ENCODE results near the gene PIK3C2B. TPM values are rescaled to one million over a fixed set of nuclear protein-coding genes. Genes with fewer than 3 reads are reported as not detected.

PIK3C2B gene
- total RNA-seq, 1 experiment from 2014 or later, result 22.1 TPM

- in situ Hi-C loops (cut with HindIII; ENCODE audit: low sequenced_read_pairs), result no loop called here
- DNase-seq (ENCODE audit: low spot score), result no peak
These were observed 16.8 kb upstream of the PIK3C2B start for GRCh38 chr1:204511366-204511765.

DNA sequence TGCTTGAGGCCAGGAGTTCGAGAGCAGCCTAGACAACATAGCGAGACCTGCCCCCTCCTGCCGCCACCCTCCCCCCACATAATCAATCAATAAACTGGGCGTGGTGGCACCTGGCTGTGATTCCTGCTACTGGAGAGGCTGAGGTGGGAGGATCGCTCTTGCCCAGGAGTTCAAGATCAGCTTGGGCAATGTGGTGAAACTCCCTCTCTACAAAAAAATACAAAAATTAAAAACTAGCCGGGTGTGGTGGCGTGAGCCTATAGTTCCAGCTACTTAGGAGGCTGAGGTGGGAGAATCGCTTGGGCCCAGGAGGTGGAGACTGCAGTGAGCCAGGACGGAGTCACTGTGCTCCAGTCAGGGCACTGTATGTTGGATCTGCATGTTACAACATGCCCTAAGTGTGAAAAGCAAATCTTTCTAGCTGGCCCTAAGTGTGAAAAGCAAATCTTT, 14.6 kb upstream of the PIK3C2B start:
- in situ Hi-C loops (cut with HindIII; ENCODE audit: low sequenced_read_pairs), result no loop called here
- no peak for DNase-seq (ENCODE audit: low spot score)

GRCh38 chr1:204507317-204508105, 12.9 kb upstream of the PIK3C2B start:
- in situ Hi-C loops (cut with HindIII; ENCODE audit: low sequenced_read_pairs), result no loop called here
- DNase-seq (ENCODE audit: low spot score), result peak; percentile 87

GRCh38 chr1:204506969-204507316, 12.3 kb upstream of the PIK3C2B start:
- in situ Hi-C loops (cut with HindIII; ENCODE audit: low sequenced_read_pairs), result no loop called here
- DNase-seq (ENCODE audit: low spot score), result peak; percentile 95

DNA sequence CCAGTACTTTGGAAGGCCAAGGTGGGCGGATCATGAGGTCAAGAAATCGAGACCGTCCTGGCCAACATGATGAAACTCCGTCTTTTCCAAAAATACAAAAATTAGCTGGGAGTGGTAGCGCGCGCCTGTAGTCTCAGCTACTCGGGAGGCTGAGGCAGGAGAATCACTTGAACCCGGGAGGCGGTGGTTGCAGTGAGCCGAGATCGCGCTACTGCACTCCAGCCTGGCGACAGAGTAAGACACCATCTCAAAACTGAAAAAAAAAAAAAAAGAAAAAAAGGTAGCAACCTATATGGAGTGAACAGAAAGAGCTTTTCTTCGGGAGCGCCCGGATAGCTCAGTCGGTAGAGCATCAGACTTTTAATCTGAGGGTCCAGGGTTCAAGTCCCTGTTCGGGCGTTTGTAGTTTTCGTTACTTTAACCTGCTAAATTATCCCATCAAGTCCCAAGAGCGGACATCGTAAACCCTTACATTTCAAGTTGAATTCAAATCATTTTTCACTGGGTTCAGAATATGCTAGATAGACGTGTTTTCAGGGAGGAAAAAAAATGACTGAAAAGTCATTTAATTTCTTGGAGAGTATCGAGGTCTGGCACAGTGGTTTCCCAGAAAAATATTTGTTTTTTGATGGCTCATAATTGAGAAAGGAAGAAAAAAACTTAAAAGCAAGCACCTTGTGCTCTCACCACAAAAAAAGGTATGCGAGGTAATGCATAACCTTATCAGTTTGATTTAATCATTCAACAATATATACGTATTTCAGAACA, 11.8 kb upstream of the PIK3C2B start:
- peak; percentile 92 for DNase-seq (ENCODE audit: low spot score)
- in situ Hi-C loops (cut with HindIII; ENCODE audit: low sequenced_read_pairs), result no loop called here

- DNase-seq (ENCODE audit: low spot score), result no peak
- in situ Hi-C loops (cut with HindIII; ENCODE audit: low sequenced_read_pairs), result no loop called here
These were observed 11.1 kb upstream of the PIK3C2B start for GRCh38 chr1:204505674-204506200.

DNA sequence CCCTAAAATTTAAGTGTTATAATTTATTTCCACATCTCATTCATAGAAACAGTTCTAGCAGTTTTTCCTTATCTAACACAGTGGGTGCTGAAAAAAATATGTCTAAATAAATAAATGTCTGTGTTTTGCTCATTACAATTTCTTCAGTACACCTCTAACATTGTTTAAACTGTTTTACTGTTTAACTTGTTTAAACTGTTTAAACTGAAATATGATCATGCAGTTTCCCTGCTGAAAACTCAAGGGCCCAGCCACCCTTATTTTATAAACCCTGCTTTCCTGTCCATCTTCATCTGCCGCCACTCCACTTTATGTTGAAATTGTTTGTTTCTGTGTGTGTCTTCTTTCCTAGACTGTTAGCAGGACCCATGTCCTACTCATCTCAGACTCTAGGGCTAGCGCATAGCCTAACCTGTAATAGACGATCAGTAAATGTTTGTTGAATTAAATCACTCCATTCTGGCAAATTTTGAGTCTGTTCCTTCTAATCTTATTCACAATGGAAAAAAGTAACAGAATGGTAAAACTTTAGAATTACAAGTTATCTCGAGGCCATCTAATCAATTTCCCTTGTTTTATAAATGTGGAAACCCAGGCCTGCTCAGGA, 9.4 kb upstream of the PIK3C2B start:
- no peak for DNase-seq (ENCODE audit: low spot score)
- in situ Hi-C loops (cut with HindIII; ENCODE audit: low sequenced_read_pairs), result no loop called here

- DNase-seq (ENCODE audit: low spot score), result peak; percentile 87
These were observed 8.7 kb upstream of the PIK3C2B start for GRCh38 chr1:204503122-204503912.

DNA sequence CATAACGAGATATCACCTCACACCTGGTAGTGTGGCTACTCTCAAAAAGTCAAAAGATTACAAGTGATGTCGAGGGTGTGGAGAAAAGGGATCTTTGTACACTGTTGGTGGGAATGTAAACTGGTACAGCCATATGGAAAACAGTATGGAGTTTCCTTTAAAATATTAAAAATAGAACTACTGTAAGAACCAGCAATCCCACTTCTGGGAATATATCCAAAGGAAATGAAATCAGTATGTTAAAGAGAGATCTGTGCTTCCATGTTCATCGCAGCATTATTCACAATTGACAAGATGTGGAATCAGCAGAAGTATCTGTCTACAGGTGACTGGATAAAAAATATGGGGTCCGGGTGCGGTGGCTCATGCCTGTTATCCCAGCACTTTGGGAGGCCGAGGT, 7.6 kb upstream of the PIK3C2B start:
- no peak for DNase-seq (ENCODE audit: low spot score)
- in situ Hi-C loops (cut with HindIII; ENCODE audit: low sequenced_read_pairs), result no loop called here

More at GRCh38 chr1:204503122-204503912, 8.7 kb upstream of the PIK3C2B start:
- in situ Hi-C loops (cut with HindIII; ENCODE audit: low sequenced_read_pairs), result no loop called here

DNA sequence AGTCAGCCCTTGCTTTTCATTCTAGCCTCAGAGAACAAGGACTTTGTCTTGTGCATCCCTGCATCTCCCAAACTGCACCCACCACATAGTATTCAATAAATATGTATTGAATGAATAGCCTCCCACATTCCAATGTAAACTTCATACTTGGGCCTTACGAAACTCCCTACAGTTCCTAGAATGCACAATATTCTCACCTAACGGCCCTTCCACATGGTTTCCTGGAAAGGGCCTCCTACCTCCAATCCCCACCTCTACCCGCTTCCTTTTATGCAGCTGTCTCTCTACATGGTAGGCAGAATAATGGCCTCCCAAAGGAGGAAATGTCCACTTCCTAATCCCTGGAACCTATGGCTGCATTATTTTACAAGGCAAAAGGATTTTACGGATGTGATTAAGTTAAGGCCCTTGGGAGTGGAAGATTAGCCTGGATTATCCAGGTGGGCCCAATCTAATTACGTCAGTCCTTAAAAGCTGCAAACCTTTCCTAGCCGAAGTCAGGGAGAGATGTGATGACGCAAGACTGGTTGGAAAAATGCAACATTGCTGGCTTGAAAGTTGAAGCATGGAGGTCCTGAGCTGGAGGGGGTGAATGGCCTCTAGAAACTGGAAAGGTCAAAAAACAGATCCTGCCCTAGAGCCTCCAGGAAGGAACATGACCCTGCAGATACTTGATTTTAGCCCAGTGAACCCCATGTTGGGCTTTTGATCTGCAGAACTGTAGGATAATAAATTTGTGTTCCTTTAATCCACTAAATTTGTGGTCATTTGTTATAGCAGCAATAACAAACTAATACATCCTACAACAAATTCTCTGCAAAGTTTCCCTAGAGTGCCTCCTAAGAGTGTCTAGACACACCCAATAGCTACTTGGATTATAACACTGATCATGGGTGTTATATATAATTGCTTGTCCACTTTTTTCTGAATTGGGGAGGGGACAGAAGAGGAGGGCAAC, 5.2 kb upstream of the PIK3C2B start:
- in situ Hi-C loops (cut with HindIII; ENCODE audit: low sequenced_read_pairs), result no loop called here
- DNase-seq (ENCODE audit: low spot score), result no peak

- DNase-seq (ENCODE audit: low spot score), result no peak
- in situ Hi-C loops (cut with HindIII; ENCODE audit: low sequenced_read_pairs), result no loop called here
These were observed 4.4 kb upstream of the PIK3C2B start for GRCh38 chr1:204498981-204499380.

- DNase-seq (ENCODE audit: low spot score), result no peak
- in situ Hi-C loops (cut with HindIII; ENCODE audit: low sequenced_read_pairs), result no loop called here
These were observed 1.2 kb upstream of the PIK3C2B start for GRCh38 chr1:204495777-204496176.

- in situ Hi-C loops (cut with HindIII; ENCODE audit: low sequenced_read_pairs), result no loop called here
- peak; percentile 60 for DNase-seq (ENCODE audit: low spot score)
These were observed 611 bp upstream of the PIK3C2B start for GRCh38 chr1:204495078-204495753.

DNA sequence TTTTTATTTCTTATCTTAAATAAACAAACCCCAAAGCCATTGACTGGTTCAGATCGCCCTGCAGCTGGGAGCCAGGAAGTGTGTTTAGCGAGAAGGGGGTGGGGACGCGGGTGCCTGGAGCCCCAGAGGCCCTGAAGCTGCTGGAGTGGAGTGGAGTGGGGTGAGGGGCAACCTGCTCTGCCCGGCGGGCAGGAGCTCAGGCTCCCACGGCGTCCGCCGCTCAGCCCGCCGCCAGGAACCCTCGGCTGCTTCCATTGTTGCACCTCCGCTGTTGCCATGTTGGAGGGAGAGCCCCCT, 673 bp downstream of the PIK3C2B start:
- DNase-seq (ENCODE audit: low spot score), result peak; percentile 60
- in situ Hi-C loops (cut with HindIII; ENCODE audit: low sequenced_read_pairs), result no loop called here

DNA sequence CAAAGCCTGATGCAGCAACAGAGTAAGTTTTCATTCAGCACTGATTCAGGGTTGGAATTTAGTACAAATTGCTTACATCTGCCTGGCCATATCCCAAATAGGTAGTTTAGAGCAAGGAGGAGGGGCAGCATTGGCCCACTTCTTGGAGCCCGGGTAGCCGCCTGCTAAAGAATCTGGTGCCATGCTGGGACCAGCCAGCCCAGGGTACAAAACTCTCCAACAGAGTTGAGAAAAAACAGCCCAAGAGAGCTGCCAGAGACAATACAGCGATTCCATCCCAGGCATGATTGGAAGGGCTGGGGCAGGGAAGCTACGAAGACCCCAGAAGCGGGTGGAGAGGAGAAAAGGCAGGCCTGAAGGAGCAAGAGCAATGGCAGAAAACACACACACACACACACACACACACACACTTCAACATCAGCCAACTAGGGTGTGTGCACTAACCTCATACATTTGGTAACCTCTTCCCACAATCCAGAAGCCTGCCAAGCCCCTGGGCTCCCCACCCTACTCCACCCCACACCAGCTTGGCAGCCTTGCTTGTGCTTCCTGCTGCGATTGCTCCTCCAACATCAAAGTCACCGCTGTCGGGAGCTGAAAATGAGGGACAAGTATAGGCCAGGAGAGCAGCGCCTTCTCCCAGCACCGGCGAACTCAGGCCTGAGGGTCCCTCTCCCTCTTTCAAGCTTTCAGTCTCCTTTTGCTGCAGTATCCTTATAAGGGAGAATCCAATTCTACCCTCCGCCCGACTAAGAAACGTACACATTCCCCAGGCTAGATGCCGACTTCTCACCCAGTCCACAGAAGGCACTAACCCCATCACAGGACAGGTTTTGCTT, 1.2 kb downstream of the PIK3C2B start:
- DNase-seq (ENCODE audit: low spot score), result no peak
- in situ Hi-C loops (cut with HindIII; ENCODE audit: low sequenced_read_pairs), result no loop called here

DNA sequence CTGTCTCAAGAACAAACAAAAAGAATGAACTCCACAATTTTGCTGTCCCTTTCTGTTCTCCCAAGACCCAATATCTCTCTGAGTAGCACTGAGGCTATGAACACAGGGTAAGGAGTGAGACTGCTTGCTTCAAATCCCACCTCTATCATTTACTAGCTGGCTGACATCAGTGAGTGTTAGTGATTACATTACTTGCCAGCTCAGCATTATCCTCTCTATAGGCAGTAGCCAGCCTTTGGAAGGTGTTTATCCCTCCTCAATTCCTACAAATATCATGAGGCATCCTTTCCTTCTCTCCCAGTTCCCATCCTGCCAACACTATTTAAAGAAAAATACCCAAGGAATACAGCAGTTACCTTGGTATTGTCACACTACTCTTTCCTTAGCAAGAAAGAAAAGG, 3.0 kb downstream of the PIK3C2B start:
- in situ Hi-C loops (cut with HindIII; ENCODE audit: low sequenced_read_pairs), result no loop called here
- DNase-seq (ENCODE audit: low spot score), result no peak

GRCh38 chr1:204487256-204487615, 7.4 kb downstream of the PIK3C2B start:
- DNase-seq (ENCODE audit: low spot score), result no peak
- in situ Hi-C loops (cut with HindIII; ENCODE audit: low sequenced_read_pairs), result no loop called here

Measured in G401 (cell line).